A549 (cell line): Measurements from ENCODE around the gene VSTM2B.

ENCODE experiments used
- CBX8 ChIP-seq: fragments of 200-600 bp; sonication (generic); IDR thresholded peaks from 2 replicates; pipeline ENCODE4 v1.6.1; 2016
- CEBPB ChIP-seq, 2 experiments: fragments of >200 bp in 1 of 2; sonication (Bioruptor Twin) in 1 of 2; formaldehyde crosslinking in 1 of 2; IDR thresholded peaks; 2 replicates each; pipeline ENCODE4 v1.6.1; 2012 to 2016
- JUN ChIP-seq, 2 experiments: fragments of >200 bp; sonication (Bioruptor Twin); formaldehyde crosslinking; IDR thresholded peaks; 2 replicates in 1 of 2; 3 replicates in 1 of 2; pipeline ENCODE4 v1.6.1; 2016 to 2017
- MAZ ChIP-seq: fragments of 150-350 bp; IDR thresholded peaks from 2 replicates; pipeline ENCODE4 v1.6.1; 2014; ENCODE audit warnings: antibody characterized with exemption, low read depth, low read length, borderline replicate concordance
- RFX5 ChIP-seq: fragments of 450-650 bp; IDR thresholded peaks from 2 replicates; pipeline ENCODE4 v1.7.1; 2014; ENCODE audit warnings: antibody characterized with exemption, mild to moderate bottlenecking, moderate library complexity
- ZSCAN20 ChIP-seq: fragments of 250-450 bp; sonication (Bioruptor Pico); IDR thresholded peaks from 2 replicates; pipeline ENCODE4 v1.8.0; 2022; ENCODE audit warnings: mild to moderate bottlenecking, moderate library complexity
- TF ChIP-seq, protein P1 (sequence below): fragments of 450-650 bp; IDR thresholded peaks from 2 replicates; pipeline ENCODE4 v1.6.1; 2014; ENCODE audit warnings: antibody characterized with exemption
- TF ChIP-seq, protein P2 (sequence below): fragments of >200 bp; sonication (Bioruptor Twin); formaldehyde crosslinking; IDR thresholded peaks from 3 replicates; pipeline ENCODE4 v1.5.1; 2016

DNA sequence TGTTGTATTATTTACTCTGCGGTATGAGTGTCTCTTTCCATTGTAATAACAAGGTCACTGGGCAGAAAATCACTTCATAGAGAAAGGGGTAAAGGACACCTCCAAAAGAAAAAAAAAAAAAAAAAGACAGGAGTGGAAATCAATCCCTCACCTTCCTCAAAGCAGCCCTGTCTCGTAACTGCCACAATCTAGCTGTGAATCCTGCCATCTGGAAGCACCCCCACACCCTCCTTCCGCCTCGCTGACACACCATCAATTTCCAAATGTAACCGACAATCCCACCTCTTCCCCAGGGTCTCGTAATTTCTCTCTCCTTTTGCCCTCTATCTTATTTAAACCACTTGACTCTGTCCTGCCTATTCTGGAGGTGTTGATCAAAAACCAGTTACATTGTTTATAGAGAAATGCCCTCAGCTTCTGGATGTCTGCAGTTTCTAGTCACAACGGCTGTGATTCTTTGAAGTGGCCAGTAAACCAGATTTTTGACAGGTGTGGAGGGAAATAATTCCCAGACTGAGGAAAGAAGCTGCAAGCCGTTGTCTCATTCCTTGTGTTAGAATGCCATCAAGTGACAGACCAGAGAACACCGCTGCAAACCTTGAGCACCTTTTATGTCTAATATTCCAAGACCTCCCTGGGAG, 71.2 kb downstream of the VSTM2B start:
- TF ChIP-seq JUN (IDR thresholded peaks at IDR 0.05) (no peak), RFX5 (no peak), CBX8 (no peak), ZSCAN20 (CRISPR knock-in tag) (no peak), MAZ (no peak), CEBPB (IDR thresholded peaks at IDR 0.05) (no peak)
- TF ChIP-seq, protein P1, sequence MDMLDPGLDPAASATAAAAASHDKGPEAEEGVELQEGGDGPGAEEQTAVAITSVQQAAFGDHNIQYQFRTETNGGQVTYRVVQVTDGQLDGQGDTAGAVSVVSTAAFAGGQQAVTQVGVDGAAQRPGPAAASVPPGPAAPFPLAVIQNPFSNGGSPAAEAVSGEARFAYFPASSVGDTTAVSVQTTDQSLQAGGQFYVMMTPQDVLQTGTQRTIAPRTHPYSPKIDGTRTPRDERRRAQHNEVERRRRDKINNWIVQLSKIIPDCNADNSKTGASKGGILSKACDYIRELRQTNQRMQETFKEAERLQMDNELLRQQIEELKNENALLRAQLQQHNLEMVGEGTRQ = no peak
- TF ChIP-seq, protein P2, sequence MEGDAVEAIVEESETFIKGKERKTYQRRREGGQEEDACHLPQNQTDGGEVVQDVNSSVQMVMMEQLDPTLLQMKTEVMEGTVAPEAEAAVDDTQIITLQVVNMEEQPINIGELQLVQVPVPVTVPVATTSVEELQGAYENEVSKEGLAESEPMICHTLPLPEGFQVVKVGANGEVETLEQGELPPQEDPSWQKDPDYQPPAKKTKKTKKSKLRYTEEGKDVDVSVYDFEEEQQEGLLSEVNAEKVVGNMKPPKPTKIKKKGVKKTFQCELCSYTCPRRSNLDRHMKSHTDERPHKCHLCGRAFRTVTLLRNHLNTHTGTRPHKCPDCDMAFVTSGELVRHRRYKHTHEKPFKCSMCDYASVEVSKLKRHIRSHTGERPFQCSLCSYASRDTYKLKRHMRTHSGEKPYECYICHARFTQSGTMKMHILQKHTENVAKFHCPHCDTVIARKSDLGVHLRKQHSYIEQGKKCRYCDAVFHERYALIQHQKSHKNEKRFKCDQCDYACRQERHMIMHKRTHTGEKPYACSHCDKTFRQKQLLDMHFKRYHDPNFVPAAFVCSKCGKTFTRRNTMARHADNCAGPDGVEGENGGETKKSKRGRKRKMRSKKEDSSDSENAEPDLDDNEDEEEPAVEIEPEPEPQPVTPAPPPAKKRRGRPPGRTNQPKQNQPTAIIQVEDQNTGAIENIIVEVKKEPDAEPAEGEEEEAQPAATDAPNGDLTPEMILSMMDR = peak; percentile 76
